NCI-H2171 treated with DMSO at 0.1 percent for 48 hours (cell line): ENCODE data around the gene POLRMT.

Source experiments
- DNase-seq: peaks from one replicate; lab custom pipeline; 2025; lab: John Stamatoyannopoulos, UW

The POLRMT gene

GRCh38 chr19:577439-578392, 55.6 kb downstream of the POLRMT start:
- no peak for DNase-seq

DNA sequence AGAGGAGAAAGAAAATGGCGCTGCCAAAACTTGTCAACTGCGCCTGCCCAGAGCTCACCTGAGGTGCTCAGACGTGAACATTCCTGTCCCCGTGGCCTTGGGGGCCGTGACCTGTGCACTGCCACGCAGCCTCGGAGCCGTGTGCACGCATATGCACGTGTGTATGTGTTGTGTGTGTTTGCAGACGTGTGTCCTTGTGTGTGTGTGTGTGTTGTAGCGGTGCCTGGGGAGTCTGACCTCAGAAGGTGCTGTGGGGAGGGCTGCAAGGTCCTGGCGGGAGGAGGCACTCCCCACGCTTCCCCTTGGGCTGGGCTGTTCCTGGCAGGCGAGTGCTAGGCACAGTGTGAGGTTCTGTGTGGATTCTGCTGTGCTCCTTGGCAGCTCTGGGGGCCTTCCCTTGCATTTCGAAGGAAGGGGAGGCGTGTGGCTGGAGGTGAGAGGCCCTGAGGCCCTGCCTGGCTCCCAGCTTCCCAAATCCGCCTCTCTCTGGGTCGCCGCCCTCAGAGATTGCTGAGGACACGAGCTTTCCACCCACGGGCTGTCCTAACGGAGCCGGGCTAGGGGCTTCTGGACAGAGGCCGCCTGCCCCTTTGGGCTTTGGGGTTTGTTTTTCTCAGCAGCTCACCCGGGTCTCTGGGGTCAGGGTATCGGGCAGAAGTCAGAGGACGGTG, 56.4 kb downstream of the POLRMT start:
- DNase-seq, result no peak

DNA sequence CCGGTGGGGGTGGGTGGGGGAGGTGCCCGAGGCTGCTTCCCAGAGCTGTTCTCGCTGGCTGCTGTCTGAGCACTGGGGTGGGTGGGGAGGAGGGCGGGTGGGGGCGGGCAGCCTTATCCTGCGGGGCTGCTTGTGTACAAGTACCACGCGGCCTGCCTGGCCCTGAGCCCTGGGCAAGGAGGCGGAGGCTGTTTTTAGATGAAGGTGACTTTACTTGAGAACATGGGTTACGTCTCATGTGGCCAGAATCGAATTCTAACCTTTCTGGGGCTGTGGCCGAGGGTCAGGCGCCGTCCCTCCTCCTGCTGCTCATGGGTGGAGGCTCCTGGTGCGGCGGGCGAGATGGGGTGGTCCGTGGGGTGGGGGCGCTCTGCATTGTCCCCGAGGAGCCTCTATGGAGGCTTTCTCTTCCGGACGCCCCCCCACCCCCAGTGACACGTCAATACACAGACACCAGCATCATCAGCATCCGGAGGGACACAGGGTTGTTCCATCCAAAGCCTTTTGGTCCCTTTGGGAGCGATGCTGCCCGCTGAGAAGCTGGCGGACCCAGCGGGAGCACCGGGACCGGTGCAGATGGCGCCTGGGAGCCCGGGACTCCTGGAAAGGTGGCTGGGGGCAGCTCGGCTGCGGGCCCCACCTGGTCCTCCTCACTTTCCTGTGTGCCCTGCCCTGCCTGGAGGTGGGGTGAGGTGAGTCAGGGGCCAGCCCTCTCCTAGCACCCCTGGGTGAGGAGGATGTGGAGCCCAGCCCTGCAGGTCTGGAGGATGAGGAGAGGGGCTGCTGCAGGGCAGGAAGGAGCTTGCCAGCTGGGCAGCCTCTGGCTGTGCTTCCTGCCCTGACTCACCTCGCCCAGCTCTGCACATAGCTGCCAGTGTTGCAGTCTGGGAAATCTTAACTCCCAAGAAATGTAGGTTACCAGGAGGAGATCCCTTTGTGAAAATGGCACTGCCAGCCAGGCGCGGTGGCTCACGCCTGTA, 57.5 kb downstream of the POLRMT start:
- no peak for DNase-seq

GRCh38 chr19:574658-575526, 58.4 kb downstream of the POLRMT start:
- DNase-seq, result no peak

- no peak for DNase-seq
Measured at GRCh38 chr19:573519-573825, 59.9 kb downstream of the POLRMT start.

GRCh38 chr19:572743-573518, 60.4 kb downstream of the POLRMT start:
- DNase-seq, result peak; percentile 40

- peak; percentile 94 for DNase-seq
Measured at GRCh38 chr19:572140-572742, 61.1 kb downstream of the POLRMT start, which contains the start of gene BSG. Gene BSG, plus strand, starts transcription at chr19:572596. Its CDS starts 39 bp downstream, at chr19:572635.

GRCh38 chr19:571566-571974, 61.8 kb downstream of the POLRMT start:
- peak; percentile 67 for DNase-seq

GRCh38 chr19:570937-571565, 62.3 kb downstream of the POLRMT start:
- peak; percentile 83 for DNase-seq

DNA sequence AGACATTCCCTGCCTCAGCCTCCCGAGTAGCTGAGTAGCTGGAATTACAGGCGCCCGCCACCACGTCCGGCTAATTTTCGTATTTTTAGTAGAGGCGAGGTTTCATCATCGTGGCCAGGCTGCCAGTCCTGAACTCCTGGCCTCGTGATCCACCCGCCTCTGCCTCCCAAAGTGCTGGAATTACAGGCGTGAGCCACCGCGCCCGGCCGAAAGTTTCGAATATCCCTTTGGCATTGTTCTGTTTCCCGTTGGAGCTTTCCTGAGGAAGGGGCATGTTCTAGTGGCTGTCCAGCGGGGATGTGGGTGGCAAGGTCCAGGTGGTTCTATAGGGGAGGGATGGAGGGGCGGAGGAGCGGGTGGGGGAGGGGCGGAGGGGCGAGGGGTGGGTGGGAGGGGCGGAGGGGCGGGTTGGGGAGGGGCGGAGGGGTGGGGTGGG, 63.1 kb downstream of the POLRMT start:
- DNase-seq, result no peak

- DNase-seq, result no peak
Measured at GRCh38 chr19:567296-567900, 65.9 kb downstream of the POLRMT start.
